Activated naive CD4-positive, alpha-beta T cell treated with anti-CD3 and anti-CD28 coated beads for 36 hours (primary cell): Measurements from ENCODE around the gene ZBTB7C. TPM values are rescaled to one million over a fixed set of nuclear protein-coding genes. Genes with fewer than 3 reads are reported as not detected.

ENCODE experiments used
- CTCF ChIA-PET: fragments of 350-600 bp; sonication (Branson Sonifier 250); formaldehyde crosslinking; loops from one replicate; lab custom pipeline; 2021; ENCODE audit warnings: antibody characterized with exemption; lab: Charles Lee
- DNase-seq: peaks from one replicate; pipeline ENCODE4 v3.0.0-alpha.2; 2020
- H3K27ac Mint-ChIP-seq: one replicate; pipeline ENCODE4 v1.8.0; 2021; ENCODE audit warnings: mild to moderate bottlenecking, mixed read lengths
- H3K27me3 Mint-ChIP-seq: one replicate; pipeline ENCODE4 v1.8.0; 2021; ENCODE audit warnings: low read depth, mixed read lengths
- H3K36me3 Mint-ChIP-seq: one replicate; pipeline ENCODE4 v1.8.0; 2021; ENCODE audit warnings: low read depth, mixed read lengths
- H3K4me1 Mint-ChIP-seq: one replicate; pipeline ENCODE4 v1.8.0; 2021; ENCODE audit warnings: low read depth, mixed read lengths
- H3K4me3 Mint-ChIP-seq: one replicate; pipeline ENCODE4 v1.8.0; 2021; ENCODE audit warnings: mild to moderate bottlenecking, moderate library complexity, mixed read lengths
- H3K9me3 Mint-ChIP-seq: one replicate; pipeline ENCODE4 v1.8.0; 2021; ENCODE audit warnings: mixed read lengths
- intact Hi-C: fragments of 100-400 bp; cut with micrococcal nuclease; formaldehyde crosslinking; loops from one replicate; pipeline ENCODE4 v1.15.1; 2023
- total RNA-seq, 2 experiments: library from RNA; stranded (reverse); gene quantifications; one replicate each; pipeline ENCODE4 v1.2.3, GENCODE V29; 2021

Gene ZBTB7C
- total RNA-seq, 2 experiments from 2014 or later = not detected

DNA sequence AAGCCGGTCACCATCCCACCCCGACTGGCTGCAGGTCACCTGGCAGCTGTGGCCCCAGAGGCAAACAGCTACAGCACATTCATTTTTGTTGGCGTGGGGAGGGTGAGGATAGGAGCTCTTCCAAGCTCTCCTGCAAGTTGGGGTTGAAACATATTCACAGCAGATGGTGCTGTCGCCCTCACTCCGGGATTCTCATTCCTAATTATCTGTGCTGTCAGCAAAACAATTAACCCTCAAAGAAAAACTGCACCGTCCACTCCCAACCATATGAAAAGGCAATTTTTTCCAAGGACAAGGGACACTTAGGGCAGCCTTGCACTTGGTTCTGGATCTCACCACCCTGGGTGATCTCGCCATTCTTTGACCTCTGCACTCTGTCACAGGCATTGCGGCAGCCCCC lies 68.6 kb downstream of the ZBTB7C start:
- CTCF ChIA-PET = no interaction called here
- Mint-ChIP-seq H3K4me3 (no peak overlapping the region), H3K36me3 (no peaks in the 10 kb centered on the region), H3K9me3 (no peaks in the 10 kb centered on the region), H3K4me1 (no peaks in the 10 kb centered on the region), H3K27me3 (no peaks in the 10 kb centered on the region), H3K27ac (no peak overlapping the region)
- intact Hi-C loops = no loop called here
- no peak for DNase-seq

DNA sequence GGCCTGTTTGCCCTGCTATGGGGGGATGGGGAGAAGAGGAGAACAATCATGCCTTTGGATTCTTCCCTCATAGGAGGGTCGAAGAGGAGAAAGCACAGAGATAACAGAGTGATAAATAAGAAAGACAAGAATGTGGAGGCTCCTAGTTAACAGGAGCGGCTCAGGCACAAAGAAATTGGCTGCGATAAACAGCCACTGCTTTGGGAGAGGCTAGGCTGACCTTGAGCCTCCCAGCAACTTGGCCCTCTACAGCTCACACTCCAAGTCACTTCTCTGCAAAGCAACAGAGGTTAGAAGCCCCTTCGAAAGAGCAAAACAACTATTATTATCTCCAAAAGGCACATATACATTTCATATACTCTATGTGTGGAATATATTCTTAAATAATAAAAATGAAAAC lies 69.5 kb downstream of the ZBTB7C start:
- no peaks in the 10 kb centered on the region for H3K9me3 Mint-ChIP-seq
- CTCF ChIA-PET = no interaction called here
- H3K4me1 Mint-ChIP-seq = no peaks in the 10 kb centered on the region

DNA sequence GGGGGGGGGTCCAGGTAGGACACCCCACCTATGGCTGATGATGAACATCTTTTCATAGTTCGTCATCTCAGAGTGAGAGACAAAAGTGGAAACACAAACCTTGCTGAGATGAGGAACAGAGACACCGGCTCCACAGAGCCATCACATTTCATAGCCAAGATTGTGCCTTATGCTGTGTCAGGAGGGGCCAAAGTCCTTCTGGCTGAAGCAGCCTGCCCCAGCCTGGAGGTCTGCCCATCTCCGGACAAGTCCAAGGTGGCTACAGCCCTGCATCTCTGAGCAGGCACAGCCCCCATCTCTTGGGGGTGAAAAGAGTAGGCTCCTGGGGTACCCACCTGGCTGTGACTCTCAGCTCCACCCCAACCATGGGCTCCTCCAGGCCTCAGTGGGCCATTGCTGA lies 70.3 kb downstream of the ZBTB7C start:
- H3K4me3 Mint-ChIP-seq = no peak overlapping the region
- CTCF ChIA-PET = no interaction called here
- intact Hi-C loops = no loop called here
- no peaks in the 10 kb centered on the region for H3K36me3 Mint-ChIP-seq
- no peaks in the 10 kb centered on the region for H3K9me3 Mint-ChIP-seq
- DNase-seq = no peak
- H3K4me1 Mint-ChIP-seq = no peaks in the 10 kb centered on the region
- H3K27ac Mint-ChIP-seq = no peak overlapping the region
- no peaks in the 10 kb centered on the region for H3K27me3 Mint-ChIP-seq

More for the DNA sequence above, 69.5 kb downstream of the ZBTB7C start:
- no peaks in the 10 kb centered on the region for H3K27me3 Mint-ChIP-seq
- H3K4me3 Mint-ChIP-seq = no peak overlapping the region
- intact Hi-C loops = no loop called here
- H3K36me3 Mint-ChIP-seq = no peaks in the 10 kb centered on the region
- H3K27ac Mint-ChIP-seq = no peak overlapping the region
- no peak for DNase-seq

DNA sequence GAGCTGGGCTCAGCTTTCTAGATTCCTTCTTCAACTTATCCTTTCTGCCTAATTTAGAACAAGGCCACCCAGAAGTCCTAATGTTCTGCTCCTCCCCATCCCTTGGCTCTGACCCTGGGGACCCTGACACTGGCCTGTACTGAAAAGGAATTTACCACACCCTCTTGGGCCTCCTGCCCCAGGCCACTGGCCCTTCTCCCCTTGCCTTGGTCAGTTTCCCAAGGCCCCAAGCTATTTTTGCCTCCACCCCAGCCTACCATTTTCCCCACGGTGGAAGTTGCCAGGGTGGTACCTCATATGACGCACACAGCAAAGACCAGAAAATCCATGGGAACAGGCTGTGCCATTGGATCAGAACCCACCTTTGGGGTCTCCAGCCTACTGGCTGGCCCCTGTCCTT lies 72.1 kb downstream of the ZBTB7C start:
- H3K4me3 Mint-ChIP-seq = no peak overlapping the region
- CTCF ChIA-PET = no interaction called here
- H3K36me3 Mint-ChIP-seq = no peaks in the 10 kb centered on the region
- no peaks in the 10 kb centered on the region for H3K4me1 Mint-ChIP-seq
- peaks cover 5% of the 10 kb centered on the region for H3K27me3 Mint-ChIP-seq
- no peak overlapping the region for H3K27ac Mint-ChIP-seq
- H3K9me3 Mint-ChIP-seq = no peaks in the 10 kb centered on the region
- intact Hi-C loops = no loop called here
- no peak for DNase-seq

DNA sequence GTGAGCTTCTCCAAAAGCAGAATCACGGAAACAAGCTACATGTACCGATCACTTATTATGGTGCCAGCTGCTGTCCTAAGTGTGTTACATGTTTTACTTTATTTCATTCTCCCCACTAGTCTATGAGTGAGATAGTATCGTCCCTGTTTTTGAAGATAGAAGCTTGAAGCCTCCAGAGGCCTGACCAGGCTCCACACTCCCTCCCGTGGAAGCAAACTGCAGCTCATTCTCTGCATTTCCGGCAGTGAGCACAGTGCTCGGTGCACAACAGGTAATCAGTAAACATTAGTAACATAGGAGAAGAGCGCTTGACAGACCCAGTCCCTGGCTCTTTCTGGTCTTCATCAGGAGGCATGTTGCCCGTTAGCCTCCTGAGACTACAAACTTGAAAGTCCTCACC lies 72.9 kb downstream of the ZBTB7C start:
- Mint-ChIP-seq H3K9me3 (no peaks in the 10 kb centered on the region), H3K4me1 (no peaks in the 10 kb centered on the region), H3K27ac (no peak overlapping the region), H3K27me3 (peaks cover 5% of the 10 kb centered on the region), H3K36me3 (no peaks in the 10 kb centered on the region), H3K4me3 (no peak overlapping the region)
- CTCF ChIA-PET = no interaction called here
- intact Hi-C loops = no loop called here
- DNase-seq = no peak

DNA sequence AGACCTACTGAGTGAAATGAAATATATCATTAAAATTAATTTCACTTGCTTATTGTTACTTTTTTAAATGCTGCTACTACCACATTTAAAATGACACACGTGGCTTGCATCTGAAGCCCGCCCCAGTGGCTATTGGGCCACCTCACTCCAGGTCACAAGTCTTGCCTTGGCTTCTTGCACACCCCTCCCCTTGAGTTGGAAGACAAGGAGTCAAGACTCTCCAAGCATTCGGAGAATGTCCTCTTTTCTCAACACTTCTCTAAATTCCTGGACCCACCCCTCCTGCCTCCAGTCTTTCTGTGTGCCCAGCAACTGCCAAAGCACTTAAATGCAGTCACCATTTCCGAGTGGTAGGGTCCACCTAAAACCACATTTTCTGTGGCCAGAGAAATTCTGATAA lies 73.4 kb downstream of the ZBTB7C start:
- Mint-ChIP-seq H3K4me1 (no peaks in the 10 kb centered on the region), H3K9me3 (no peaks in the 10 kb centered on the region), H3K4me3 (no peak overlapping the region), H3K27ac (no peak overlapping the region), H3K27me3 (peaks cover 5% of the 10 kb centered on the region), H3K36me3 (no peaks in the 10 kb centered on the region)
- intact Hi-C loops = no loop called here
- CTCF ChIA-PET = no interaction called here
- DNase-seq = no peak

DNA sequence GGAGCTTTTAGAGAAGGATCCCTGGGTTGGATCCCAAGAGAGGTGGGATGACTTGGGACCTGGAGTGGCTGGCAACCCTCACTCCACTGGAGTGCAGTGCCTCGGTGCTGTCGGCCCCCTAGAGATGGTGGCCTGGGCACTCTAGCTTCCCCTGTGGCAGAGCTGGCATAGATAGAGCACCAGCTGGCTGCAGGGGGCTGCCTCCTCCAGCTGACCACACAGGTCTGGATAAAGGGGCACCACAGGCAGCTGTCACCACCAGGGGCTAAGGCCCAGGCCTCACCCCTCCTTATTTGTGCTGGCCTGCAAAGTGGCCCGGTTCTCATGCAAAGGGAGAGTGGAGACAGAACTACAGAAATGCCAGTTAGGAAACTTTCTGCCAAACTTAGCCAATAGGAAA lies 74.3 kb downstream of the ZBTB7C start:
- Mint-ChIP-seq H3K4me1 (peaks cover 5% of the 10 kb centered on the region), H3K9me3 (no peaks in the 10 kb centered on the region), H3K27ac (no peak overlapping the region), H3K27me3 (peaks cover 5% of the 10 kb centered on the region), H3K4me3 (no peak overlapping the region), H3K36me3 (no peaks in the 10 kb centered on the region)
- no peak for DNase-seq
- intact Hi-C loops = no loop called here
- CTCF ChIA-PET = no interaction called here

DNA sequence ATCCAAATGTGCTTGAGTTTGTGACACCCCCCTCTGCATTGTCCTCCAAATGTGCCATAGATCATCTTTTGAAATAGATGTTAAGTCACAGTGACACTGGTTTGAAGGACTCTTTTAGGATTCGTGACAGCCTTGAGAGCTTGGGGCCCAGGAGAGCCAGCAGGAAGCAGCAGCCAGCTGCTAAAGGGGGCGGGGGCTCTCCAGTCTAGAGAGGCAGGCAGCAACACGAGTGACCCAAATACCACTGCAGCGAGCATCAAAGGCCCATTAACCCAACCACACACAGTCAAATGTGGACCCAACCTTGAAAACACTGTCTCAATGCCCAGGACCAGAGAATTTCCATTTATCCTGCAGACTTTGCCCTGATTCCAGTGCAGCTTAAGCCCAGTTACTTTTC lies 75.6 kb downstream of the ZBTB7C start:
- CTCF ChIA-PET = no interaction called here
- Mint-ChIP-seq H3K27ac (no peak overlapping the region), H3K4me3 (no peak overlapping the region), H3K4me1 (peaks cover 5% of the 10 kb centered on the region), H3K36me3 (no peaks in the 10 kb centered on the region), H3K27me3 (peaks cover 5% of the 10 kb centered on the region), H3K9me3 (no peaks in the 10 kb centered on the region)
- intact Hi-C loops = no loop called here
- DNase-seq = no peak

DNA sequence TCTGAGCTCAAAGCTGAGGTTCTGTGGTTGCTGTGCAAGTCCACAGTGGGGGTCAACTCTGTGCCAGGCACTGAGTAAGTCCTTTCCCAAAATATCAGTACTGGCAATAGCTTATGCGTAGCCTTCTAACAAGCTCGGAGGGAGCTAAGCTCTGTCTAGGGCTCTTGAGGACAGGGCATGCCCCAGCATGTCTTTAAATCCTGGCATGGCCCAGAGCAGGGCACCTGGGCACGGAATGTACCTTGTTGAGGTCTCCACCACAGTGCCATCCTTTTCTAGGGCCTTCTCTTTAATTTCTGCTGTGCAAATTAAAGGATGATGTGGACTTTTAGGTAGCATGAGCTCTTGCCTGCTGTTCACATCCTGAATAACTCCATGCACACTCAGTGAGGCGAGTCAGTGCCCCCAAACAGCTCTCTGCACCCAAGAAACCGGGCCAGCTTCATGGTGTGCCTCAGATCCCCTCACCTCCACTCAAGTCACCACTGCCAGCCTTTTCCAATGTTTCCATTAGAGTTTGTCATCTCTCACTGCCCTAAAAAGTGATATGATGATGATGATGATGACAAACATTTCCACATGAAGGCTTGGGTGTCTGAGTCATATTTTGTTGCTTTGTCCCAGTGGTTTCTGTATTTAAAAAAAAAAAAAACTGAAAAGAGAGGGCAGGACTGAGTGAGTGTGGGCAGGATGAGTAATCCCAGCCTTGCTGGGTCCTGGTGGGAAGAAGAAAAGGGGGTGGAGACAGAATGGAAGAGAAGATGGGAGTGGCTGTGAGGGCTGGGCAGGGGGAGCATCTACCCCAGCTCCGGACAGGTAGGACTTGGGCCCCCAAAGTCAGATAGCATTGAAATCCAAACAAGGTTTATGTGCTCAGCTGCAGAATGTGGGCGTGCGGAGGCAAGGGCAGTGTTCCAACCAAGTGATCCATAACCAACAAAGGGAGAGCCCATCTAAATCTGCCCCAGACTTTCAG lies 78.9 kb downstream of the ZBTB7C start:
- CTCF ChIA-PET = no interaction called here
- Mint-ChIP-seq H3K27me3 (peaks cover 5% of the 10 kb centered on the region), H3K27ac (no peak overlapping the region), H3K4me1 (peaks cover 5% of the 10 kb centered on the region), H3K9me3 (no peaks in the 10 kb centered on the region), H3K4me3 (no peak overlapping the region), H3K36me3 (no peaks in the 10 kb centered on the region)
- intact Hi-C loops = no loop called here
- no peak for DNase-seq

DNA sequence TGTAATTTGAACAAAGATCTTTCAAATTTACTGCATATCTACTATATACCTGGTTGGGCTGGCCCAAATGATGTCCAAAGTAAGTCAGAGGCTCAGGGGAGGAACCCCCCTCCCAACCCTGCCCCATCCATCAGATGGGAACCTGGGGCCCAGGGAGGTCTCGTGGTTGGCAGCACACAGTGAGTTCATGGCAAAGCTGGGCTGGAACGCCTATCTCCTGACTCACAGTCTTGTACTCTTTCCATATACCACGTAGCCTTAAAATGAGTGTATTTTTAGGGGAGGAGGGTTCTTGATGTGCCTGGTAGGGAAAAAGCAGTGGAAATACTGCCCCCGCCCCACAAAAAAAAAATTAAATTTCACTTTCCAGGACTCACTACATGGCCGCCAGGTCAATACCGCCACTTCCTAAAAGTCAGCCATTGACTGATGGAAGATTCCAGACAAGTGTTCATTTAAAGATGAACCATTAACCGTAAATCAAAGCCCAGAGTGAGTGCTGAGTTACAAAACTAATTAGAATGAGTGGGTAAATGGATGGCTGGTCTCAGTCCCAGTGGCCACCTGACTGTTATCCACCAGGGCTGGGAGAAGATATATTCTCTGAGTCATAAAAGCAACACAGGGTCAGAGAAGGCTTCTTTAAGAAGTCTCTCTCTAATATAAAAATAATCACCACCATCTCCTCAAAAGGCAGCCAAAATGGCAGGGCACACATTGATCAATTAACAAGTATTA lies 80.5 kb downstream of the ZBTB7C start:
- CTCF ChIA-PET = no interaction called here
- Mint-ChIP-seq H3K36me3 (no peaks in the 10 kb centered on the region), H3K4me3 (no peak overlapping the region)

DNA sequence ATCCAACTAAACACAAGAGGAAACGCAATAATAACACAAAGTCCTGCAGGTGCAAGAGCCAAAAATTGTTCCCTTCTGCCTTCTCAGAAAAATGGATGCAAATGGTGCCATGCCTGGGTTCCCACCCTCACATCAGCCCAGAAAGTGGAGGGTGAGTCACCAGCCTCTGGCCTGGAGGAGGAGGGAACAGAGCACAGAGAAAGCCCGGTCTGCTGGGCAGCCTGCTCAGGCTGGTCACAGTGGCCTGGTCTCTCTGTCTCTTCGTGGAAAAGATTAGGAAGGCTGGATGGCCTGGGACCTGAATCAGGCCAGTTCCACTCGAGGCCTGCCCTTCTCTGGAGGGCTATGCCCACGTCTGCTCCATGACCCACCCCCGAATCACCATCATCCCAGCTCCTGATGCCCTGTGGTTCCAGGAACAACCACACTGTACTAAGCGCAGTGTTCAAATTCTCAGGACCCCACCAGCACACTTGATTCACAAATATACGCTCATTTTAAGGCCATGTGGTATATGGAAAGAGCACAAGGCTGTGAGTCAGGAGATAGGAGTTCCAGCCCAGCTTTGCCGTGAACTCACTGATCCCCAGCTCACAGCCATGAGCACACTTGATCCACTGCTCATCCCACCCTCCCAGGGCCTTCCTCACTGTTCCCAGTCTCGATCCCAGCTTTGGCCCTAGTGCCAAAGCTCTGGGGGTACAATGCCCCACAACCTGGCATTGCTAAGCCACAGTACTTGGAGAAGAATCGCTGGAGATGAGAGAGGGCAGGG lies 82.1 kb downstream of the ZBTB7C start:
- Mint-ChIP-seq H3K4me3 (no peak overlapping the region), H3K36me3 (no peaks in the 10 kb centered on the region)

More for the DNA sequence above, 80.5 kb downstream of the ZBTB7C start:
- intact Hi-C loops = no loop called here
- Mint-ChIP-seq H3K27ac (no peak overlapping the region), H3K27me3 (peaks cover 9% of the 10 kb centered on the region), H3K9me3 (no peaks in the 10 kb centered on the region), H3K4me1 (peaks cover 5% of the 10 kb centered on the region)
- DNase-seq = no peak

DNA sequence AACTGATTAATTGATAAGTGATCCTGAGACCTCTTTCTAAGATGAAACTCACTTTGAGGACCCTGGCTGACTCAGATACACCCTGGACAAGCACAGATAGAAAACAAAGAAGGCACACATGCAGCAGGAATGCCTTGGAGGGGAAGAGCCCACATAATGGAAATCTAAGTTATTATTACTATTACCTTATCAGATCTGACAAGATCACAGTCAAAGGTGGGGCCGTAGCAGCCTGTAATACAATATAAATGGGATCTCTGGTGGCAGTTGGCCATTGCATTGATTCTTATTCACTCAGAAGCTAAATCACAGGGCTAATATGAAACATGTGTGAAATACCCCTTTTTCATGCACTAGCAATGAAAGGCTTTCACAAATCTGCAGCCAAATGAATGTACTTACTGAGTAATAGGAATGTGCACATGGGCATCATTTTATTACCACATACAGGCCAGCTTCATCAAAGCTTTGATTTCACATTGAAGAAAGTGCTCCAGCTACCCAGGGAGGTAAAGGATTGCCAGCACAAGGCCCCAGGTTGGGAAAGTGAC lies 84.0 kb downstream of the ZBTB7C start:
- no peaks in the 10 kb centered on the region for H3K9me3 Mint-ChIP-seq
- H3K36me3 Mint-ChIP-seq = no peaks in the 10 kb centered on the region
- intact Hi-C loops = no loop called here
- peaks cover under 1% of the 10 kb centered on the region for H3K4me1 Mint-ChIP-seq
- no peak for DNase-seq
- H3K27me3 Mint-ChIP-seq = peaks cover 5% of the 10 kb centered on the region
- CTCF ChIA-PET = interaction anchor here (1.4 to 1.7 kb wide), 2 partner anchors 78 to 120 kb away, joined by 3 to 4 read pairs; no protein-coding TSS in a partner anchor
- no peak overlapping the region for H3K4me3 Mint-ChIP-seq
- no peak overlapping the region for H3K27ac Mint-ChIP-seq

More for the DNA sequence above, 82.1 kb downstream of the ZBTB7C start:
- intact Hi-C loops = no loop called here
- peaks cover 5% of the 10 kb centered on the region for H3K4me1 Mint-ChIP-seq
- no peak for DNase-seq
- H3K27ac Mint-ChIP-seq = no peak overlapping the region
- H3K9me3 Mint-ChIP-seq = no peaks in the 10 kb centered on the region
- H3K27me3 Mint-ChIP-seq = peaks cover 5% of the 10 kb centered on the region
- CTCF ChIA-PET = interaction anchor here (0.6 kb wide), 1 partner anchor 273 kb away, joined by 4 read pairs; no protein-coding TSS in a partner anchor
